Body of pancreas (tissue), 4 donors: ENCODE data around the gene FMNL2. TPM values are rescaled to one million over a fixed set of nuclear protein-coding genes. Genes with fewer than 3 reads are reported as not detected.

Source experiments
- ATAC-seq: fragments of 150-250 bp; one replicate; pipeline ENCODE4 v1.9.1; 2016
- DNase-seq, 4 donors: peaks; one replicate each; pipeline ENCODE4 v3.0.0-alpha.2; 2019
- H3K27ac ChIP-seq, 4 donors: fragments of 200-600 bp; sonication (generic); 1 replicate in 3 of 4; 2 replicates in 1 of 4; pipeline versions ENCODE4 v1.5.1 to v1.6.1; 2016 to 2019; ENCODE audit warnings: mild to moderate bottlenecking in 1 of 4, mixed read lengths in 1 of 4, moderate library complexity in 1 of 4
- H3K27me3 ChIP-seq, 2 donors: fragments of 200-600 bp; sonication (generic); one replicate each; pipeline ENCODE4 v1.6.0; 2016; ENCODE audit warnings: mild to moderate bottlenecking in 1 of 2
- H3K36me3 ChIP-seq, 2 donors: fragments of 200-600 bp; sonication (generic); replicated peaks in 1 of 2; 2 replicates each; pipeline ENCODE4 v1.5.1; 2016; ENCODE audit warnings: low read depth in 2 of 2; ENCODE audit not compliant: insufficient read depth in 1 of 2
- H3K4me1 ChIP-seq: fragments of 200-600 bp; sonication (generic); one replicate; pipeline ENCODE4 v1.6.0; 2016
- H3K4me3 ChIP-seq, 2 donors: fragments of 200-600 bp; sonication (generic); 1 replicate in 1 of 2; 2 replicates in 1 of 2; pipeline ENCODE4 v1.5.1; 2016 to 2019
- H3K9me3 ChIP-seq, 3 donors: fragments of 200-600 bp; sonication (generic); 1 replicate in 2 of 3; 2 replicates in 1 of 3; pipeline ENCODE4 v1.5.1; 2016
- CTCF ChIP-seq, 7 experiments: fragments of 450-650 bp in 4 of 7; fragments of 200-600 bp in 3 of 7; sonication (generic) in 3 of 7; IDR thresholded peaks; one replicate each; pipeline ENCODE4 v1.5.1; 2016 to 2019; ENCODE audit warnings: antibody characterized with exemption in 7 of 7
- POLR2A ChIP-seq, 3 donors: fragments of 450-650 bp; IDR thresholded peaks; one replicate each; pipeline ENCODE4 v1.6.1; 2016; ENCODE audit warnings: antibody characterized with exemption in 3 of 3, mild to moderate bottlenecking in 2 of 3
- WGBS, 2 donors: methylation state at CpG; one replicate each; pipeline ENCODE4 v1.1.5; 2017; 5-methylcytosine and 5-hydroxymethylcytosine counted together
- intact Hi-C: fragments of 100-400 bp; cut with DNase I; formaldehyde crosslinking; loops from one replicate; pipeline ENCODE4 v1.15.1; 2023
- total RNA-seq, 2 donors: library from RNA; depleted of rRNA; stranded (reverse); fragments of >200 nt; gene quantifications; one replicate each; pipeline ENCODE4 v1.1.0, GENCODE V29; 2016

The FMNL2 gene
- total RNA-seq, 2 donors from 2014 or later = 13.5 to 44.4 TPM

- intact Hi-C loops = no loop called here
- H3K27me3 ChIP-seq = no peaks in the 10 kb centered on the region
- TF ChIP-seq POLR2A (IDR thresholded peaks at IDR 0.05) (no peak), CTCF (IDR thresholded peaks at IDR 0.05) (no peak)
- DNase-seq = no peak
- H3K27ac ChIP-seq = no peak overlapping the region
- H3K4me3 ChIP-seq = no peak overlapping the region
- no peaks in the 10 kb centered on the region for H3K36me3 ChIP-seq
- H3K9me3 ChIP-seq = no peaks in the 10 kb centered on the region
- WGBS, 2 donors = 92 to 93% methylated on average over 4 of the region's 4 CpGs
- ATAC-seq = no peak
- peaks cover 16% of the 10 kb centered on the region for H3K4me1 ChIP-seq
Measured at GRCh38 chr2:152426801-152427200, 91.8 kb downstream of the FMNL2 start.

GRCh38 chr2:152427902-152428301 lies 92.9 kb downstream of the FMNL2 start:
- Histone ChIP-seq H3K4me3 (no peak overlapping the region), H3K27me3 (no peaks in the 10 kb centered on the region), H3K9me3 (no peaks in the 10 kb centered on the region), H3K36me3 (no peaks in the 10 kb centered on the region), H3K4me1 (peaks cover 13% of the 10 kb centered on the region), H3K27ac (no peak overlapping the region)
- intact Hi-C loops = no loop called here
- TF ChIP-seq POLR2A (IDR thresholded peaks at IDR 0.05) = no peak
- TF ChIP-seq CTCF (IDR thresholded peaks at IDR 0.05) = no peak
- ATAC-seq (no peak), DNase-seq (no peak)
- 39 to 41% methylated on average over 1 of the region's 1 CpG for WGBS, 2 donors

- no peak overlapping the region for H3K4me3 ChIP-seq
- intact Hi-C loops = no loop called here
- ATAC-seq = no peak
- no peaks in the 10 kb centered on the region for H3K27me3 ChIP-seq
- no peak overlapping the region for H3K27ac ChIP-seq
- H3K36me3 ChIP-seq = no peaks in the 10 kb centered on the region
- peaks cover 13% of the 10 kb centered on the region for H3K4me1 ChIP-seq
- no peaks in the 10 kb centered on the region for H3K9me3 ChIP-seq
- no peak for DNase-seq
- TF ChIP-seq CTCF (IDR thresholded peaks at IDR 0.05) (no peak), POLR2A (IDR thresholded peaks at IDR 0.05) (no peak)
- 82 to 91% methylated on average over 8 of the region's 8 CpGs for WGBS, 2 donors
Measured at GRCh38 chr2:152428800-152429582, 94.0 kb downstream of the FMNL2 start.

GRCh38 chr2:152430876-152431275 lies 95.9 kb downstream of the FMNL2 start:
- no peak for DNase-seq
- intact Hi-C loops = no loop called here
- ATAC-seq = no peak
- Histone ChIP-seq H3K4me1 (peaks cover 9% of the 10 kb centered on the region), H3K9me3 (no peaks in the 10 kb centered on the region), H3K27ac (no peak overlapping the region), H3K4me3 (no peak overlapping the region), H3K27me3 (no peaks in the 10 kb centered on the region), H3K36me3 (no peaks in the 10 kb centered on the region)
- WGBS, 2 donors = 78 to 88% methylated on average over 1 of the region's 1 CpG
- TF ChIP-seq POLR2A (IDR thresholded peaks at IDR 0.05) (no peak), CTCF (IDR thresholded peaks at IDR 0.05) (no peak)
